ENCODE results near the gene SLC27A3.
"Not testable (repeated sequence)": the region's sequence is repeated elsewhere in the genome, so short reads cannot be mapped to it uniquely, and the experiment has no call there.

The SLC27A3 gene

DNA sequence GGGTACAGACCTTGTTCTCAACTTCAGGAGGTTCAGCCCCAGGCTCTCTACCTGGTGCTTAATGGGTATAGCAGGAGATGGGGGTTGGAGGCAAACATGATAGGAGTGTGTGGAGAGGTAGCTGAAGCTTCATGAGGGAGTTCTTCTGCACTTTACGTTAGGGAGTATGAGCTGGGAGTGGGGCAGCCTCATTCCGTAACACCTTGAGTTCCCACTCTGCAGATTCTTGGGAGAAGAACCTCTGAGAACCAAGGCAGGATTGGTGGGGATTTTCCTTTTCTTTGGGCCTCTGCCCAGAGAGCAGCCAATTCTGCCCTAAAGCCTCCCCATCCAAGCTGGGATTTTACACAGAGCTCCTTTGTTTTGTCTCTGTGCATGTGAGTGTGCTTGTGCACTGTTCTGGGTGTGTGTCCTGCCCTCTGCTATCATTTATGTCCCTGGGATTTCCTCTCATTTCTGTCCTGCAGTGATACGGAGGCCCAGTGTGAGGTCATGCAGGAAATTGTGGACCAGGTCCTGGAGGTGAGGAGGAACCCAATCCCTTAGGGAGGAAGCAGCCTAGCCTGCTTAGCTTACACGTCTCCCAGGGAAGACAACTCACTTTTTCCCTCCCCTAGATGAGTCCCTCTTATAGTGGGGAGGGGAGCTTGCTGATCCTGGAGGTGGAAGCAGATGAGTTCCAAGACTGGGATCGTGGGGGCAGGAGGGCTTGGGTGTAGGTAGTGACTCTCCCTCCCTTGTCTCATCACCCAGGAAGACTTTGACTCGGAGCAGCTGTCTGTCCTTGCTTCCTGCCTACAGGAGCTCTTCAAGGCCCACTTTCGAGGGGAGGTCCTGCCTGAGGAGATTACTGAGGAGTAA lies 11.6 kb upstream of the SLC27A3 start:
- in situ Hi-C loops (cut with HindIII; ENCODE audit: low sequenced_read_pairs): no loop called here

DNA sequence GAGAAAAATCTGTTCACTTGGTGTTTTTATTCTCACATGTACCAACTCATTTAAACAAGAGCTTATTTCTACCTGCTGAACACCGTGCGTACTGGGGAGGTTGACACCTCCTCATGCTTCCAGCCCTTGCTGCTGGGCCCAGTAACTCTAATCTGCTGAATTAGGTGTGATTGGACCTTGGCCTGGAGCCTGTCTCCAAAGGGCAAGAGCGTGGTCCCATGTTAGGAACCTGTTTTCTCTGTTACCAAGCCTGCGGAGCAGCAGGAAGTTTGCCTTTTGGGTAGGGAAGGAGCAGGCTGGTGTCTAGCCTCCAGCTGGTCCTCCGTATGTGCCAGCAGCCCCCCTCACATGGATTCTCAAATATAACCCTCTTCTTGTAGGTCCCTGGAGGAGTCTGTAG lies 10.9 kb upstream of the SLC27A3 start:
- in situ Hi-C loops (cut with HindIII; ENCODE audit: low sequenced_read_pairs): no loop called here

DNA sequence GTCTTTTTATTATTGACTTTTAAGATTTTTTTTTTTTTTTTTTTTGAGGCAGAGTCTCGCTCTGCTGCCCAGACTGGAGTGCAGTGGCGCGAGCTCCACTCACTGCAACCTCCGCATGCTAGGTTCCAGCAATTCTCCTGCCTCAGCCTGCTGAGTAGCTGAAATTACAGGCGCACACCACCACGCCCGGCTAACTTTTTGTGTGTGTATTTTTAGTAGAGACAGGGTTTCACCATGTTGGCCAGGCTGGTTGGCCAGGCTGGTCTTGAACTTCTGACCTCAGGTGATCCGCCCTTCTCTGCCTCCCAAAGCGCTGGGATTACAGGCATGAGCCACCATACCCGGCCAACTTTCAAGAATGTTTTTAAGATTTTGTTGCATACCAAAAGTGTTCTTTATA lies 8.5 kb upstream of the SLC27A3 start:
- in situ Hi-C loops (cut with HindIII; ENCODE audit: low sequenced_read_pairs): not testable (repeated sequence)

DNA sequence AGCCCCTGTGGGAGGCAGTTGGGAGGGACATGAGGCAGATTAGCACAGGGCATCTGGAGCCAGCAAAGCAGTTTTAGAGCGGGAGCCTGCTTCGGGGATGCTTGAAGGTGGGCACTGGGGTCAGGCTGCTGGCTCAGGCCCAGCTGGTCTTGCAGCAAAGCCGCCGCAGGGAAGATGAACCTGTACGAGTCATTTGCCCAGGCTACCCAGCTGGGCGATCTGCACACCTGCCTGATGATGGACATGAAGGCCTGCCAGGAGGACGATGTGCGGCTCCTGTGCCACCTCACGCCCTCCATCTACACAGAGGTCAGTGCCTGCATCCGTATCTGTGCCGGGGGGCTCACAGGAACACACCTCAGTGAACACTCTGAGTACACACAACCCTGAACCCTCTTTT lies 7.7 kb upstream of the SLC27A3 start:
- in situ Hi-C loops (cut with HindIII; ENCODE audit: low sequenced_read_pairs): no loop called here

DNA sequence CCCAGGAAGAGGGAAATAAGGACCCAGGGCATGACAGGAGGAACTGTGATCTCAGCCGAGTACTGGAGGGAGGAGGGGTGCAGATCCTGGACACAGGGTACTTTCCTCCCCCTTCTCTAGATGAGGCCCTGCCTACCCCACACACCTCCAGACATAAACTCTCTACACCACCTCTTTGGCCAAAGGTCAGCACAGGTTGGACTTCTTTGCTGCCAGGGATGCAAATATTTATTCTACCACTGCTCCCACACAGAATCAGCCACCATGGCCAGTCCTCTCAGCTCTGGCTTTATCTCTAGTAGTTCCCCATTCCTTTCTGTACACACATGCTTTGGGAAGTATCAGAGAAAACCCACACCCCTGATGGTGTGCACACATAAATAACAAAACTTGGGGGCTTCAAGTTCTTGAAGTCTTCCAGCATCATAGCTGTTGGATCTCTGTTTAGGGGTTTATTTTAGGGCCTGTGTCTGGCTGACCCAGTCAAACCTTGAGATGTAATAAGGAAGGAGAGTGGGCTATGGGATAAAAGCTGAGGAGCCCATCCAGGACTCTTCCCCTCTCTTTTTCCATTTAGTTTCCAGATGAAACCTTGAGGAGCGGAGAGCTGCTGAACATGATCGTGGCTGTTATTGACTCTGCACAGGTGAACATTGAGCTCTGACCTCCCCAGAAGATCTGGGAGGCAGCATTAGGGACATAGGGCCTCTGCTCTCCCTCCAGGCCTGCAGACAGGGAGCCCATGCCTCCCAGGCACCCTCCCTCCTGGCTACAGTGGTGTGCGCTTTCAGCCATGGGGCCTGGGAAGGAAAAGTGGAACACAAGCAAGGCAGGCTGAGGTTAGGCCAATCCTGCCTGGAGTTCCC lies 6.7 kb upstream of the SLC27A3 start:
- in situ Hi-C loops (cut with HindIII; ENCODE audit: low sequenced_read_pairs): no loop called here

DNA sequence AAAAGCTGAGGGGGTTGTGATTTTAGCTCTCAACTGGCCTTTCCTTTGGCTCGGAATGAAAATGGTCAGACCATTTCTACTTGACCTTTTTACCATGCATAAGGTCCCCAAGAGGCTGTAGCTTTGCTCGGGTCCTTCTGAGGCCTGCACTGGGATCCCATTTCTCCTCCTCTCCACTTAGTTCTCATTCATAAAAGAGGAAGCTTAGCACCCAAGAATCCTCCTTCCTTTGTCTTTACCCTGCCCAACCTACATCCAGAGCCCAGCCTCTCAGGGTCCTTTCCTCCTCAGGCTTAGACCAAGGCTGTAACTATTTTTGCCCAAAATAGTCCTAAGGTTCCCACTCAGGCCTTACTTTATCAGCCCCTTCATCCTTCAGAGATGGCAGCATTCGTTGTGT lies 6.0 kb upstream of the SLC27A3 start:
- in situ Hi-C loops (cut with HindIII; ENCODE audit: low sequenced_read_pairs): no loop called here

DNA sequence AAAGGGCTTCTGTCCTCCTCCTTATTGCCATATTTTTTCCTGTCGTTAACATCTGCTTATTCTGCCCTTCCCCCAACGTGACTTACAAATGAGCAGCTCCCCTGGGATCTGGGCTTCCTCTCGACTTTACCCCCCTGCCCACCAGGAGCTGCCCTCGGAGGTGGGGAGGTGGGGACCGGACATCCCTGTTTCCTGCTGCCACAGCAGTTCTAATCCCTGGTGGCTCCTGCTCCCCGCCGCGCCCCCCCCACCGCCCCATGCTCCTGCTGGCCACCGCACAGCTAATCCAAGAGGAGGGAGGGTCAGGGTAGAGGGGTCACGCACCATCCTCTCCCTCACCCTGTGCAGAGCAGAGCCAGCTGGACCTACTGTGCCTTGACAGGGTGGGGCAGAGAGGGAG lies 4.4 kb upstream of the SLC27A3 start:
- in situ Hi-C loops (cut with HindIII; ENCODE audit: low sequenced_read_pairs): no loop called here

DNA sequence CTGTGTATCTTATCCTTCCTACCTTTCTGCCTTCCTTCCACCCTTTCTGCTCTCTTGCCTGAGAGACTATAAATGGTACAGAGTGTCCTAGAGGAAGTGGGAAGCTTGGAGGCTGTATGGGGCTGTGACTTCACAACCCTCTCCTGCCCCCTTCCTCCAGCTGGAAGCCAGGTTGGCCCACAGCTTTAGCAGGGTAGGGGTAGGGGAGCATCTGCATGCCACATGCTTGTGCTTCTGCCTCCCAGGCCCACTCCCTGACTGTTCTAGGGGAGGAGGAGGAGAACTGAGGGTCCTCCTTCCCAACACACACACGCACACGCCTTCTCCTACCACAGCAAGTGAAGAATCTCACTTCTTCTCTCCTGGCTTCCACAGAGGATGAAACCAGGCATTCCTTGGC lies 3.9 kb upstream of the SLC27A3 start:
- in situ Hi-C loops (cut with HindIII; ENCODE audit: low sequenced_read_pairs): no loop called here

DNA sequence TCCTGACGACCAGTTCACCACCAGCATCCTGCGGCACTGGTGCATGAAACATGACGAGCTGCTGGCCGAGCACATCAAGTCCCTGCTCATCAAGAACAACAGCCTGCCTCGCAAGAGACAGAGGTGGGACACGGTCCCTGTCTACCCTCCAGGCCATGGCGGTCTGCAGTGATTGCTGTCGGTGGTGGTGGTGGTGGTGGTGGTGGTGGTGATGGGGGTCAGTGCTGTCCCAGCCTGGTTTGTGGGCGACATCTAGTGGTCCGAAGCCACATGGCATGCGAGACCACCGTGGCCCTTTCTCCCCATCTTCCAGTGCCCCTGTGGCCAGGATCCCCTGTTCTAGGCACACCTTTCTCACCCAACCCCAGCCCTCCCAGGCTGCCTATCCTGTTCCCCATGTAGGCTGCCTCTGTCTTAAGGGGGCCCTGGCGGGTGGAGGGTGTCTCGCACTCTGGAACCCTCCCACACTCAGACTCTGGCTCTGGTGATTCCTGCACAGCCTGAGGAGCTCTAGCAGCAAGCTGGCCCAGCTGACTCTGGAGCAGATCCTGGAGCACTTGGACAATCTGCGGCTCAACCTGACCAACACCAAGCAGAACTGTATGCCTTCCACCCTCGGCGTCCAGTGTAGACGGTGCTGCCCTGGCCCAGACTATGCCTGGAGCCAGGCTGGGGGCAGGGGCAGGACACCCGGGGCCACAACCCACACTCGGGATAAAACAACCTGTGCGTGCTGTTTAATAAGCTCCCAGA lies 3.2 kb upstream of the SLC27A3 start:
- in situ Hi-C loops (cut with HindIII; ENCODE audit: low sequenced_read_pairs): no loop called here

DNA sequence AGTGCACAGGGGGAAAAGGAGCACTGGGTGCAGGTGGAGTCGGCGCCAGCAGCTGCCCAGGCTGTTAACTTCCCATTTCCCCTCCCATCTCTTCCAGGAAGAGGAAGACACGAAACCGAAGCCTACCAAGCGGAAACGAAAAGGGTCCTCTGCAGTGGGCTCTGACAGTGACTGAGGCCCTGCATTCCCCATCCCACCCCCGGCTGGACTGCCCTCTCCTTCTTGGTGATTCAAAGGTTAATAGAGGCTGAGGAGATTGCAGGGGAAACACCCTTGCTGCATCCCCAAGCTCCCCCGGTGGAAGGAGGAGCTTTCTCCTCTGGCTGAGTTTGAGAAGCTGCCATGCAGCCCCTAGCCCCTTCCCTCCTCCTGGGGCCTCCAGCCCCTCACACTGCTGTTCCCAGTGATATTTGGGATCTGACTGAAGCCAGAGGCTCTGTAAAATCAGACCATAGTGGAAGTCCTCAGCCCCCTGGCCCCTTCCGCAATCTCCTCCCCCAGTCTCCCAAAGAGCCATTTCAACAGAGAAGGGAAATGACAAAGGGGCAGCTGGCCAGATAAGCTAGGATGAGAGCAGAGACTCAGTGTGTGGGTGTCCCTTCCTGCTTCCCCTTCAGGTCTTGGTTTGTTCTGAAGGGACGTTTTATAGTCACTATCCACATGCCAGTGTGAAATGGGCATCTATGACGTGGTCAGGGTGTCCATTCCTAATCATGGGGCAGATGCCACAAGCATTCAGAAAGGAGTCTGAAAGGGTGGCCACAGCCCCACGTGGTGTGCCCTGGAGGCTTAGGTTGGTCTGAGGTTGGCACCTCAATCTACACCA lies 1.9 kb upstream of the SLC27A3 start:
- in situ Hi-C loops (cut with HindIII; ENCODE audit: low sequenced_read_pairs): no loop called here

DNA sequence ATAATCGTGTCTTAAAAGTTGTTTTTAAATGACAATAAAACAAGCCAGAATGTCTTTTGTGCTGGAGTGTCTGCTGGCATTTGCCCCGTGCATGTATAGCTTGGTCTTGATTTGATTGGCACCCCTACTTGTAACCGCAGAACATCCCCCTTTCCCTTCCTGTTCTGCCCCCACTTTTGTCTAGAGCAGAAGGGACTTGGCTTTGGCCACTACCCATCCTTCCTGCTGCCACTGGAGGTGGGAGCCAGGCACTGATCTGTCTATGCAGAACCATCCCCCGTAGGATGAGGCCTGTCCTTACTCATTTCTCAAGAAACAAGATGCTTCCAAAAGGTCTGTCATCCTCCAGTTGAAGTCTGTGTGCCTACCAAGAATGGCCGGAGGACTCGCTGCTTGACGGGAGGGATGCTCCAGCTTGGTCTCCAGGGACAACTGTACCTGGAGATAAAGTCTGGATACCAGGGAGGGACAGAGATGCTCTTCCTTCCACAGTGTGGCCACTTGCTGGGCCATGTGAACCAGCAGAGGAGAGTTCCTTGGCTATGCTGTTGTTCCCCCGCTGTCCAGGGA lies 1.1 kb upstream of the SLC27A3 start:
- in situ Hi-C loops (cut with HindIII; ENCODE audit: low sequenced_read_pairs): no loop called here

DNA sequence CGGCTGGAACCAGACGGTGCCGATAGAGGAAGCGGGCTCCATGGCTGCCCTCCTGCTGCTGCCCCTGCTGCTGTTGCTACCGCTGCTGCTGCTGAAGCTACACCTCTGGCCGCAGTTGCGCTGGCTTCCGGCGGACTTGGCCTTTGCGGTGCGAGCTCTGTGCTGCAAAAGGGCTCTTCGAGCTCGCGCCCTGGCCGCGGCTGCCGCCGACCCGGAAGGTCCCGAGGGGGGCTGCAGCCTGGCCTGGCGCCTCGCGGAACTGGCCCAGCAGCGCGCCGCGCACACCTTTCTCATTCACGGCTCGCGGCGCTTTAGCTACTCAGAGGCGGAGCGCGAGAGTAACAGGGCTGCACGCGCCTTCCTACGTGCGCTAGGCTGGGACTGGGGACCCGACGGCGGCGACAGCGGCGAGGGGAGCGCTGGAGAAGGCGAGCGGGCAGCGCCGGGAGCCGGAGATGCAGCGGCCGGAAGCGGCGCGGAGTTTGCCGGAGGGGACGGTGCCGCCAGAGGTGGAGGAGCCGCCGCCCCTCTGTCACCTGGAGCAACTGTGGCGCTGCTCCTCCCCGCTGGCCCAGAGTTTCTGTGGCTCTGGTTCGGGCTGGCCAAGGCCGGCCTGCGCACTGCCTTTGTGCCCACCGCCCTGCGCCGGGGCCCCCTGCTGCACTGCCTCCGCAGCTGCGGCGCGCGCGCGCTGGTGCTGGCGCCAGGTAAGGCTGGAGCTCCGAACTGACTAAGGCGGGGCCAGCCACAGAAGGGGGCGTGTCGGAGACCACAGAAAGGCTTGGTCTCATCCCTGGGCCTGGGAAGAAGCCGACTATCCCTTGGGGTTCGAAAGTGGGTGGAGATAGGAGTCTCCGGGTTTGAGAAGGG lies 486 bp downstream of the SLC27A3 start:
- in situ Hi-C loops (cut with HindIII; ENCODE audit: low sequenced_read_pairs): no loop called here

DNA sequence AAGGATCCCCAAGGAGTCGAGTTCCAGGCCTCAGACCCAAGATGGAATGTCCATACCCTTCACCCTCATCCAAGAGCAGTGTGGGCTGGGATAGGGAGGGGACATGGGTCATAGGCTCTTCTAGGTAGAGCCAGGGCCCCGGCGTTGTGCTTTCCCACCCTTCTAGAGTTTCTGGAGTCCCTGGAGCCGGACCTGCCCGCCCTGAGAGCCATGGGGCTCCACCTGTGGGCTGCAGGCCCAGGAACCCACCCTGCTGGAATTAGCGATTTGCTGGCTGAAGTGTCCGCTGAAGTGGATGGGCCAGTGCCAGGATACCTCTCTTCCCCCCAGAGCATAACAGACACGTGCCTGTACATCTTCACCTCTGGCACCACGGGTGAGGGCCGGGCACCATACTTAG lies 1.1 kb downstream of the SLC27A3 start:
- in situ Hi-C loops (cut with HindIII; ENCODE audit: low sequenced_read_pairs): no loop called here

DNA sequence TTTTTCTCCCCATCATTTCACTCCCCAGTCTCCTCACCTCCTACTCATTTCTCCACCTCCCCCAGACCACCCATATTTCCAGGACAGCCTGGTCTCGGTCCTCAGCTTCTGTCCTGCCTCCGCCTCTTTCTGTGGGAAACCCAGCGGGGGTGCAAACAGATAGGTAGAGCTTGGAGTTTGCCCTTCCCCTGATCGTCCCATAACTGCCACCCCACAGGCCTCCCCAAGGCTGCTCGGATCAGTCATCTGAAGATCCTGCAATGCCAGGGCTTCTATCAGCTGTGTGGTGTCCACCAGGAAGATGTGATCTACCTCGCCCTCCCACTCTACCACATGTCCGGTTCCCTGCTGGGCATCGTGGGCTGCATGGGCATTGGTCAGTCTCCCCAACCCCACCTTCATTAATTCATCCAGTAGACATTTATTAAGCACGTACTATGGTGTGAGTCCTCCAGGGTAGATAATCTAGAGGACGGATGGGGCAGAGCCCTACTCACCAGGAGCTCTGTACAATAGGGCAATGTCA lies 1.7 kb downstream of the SLC27A3 start:
- in situ Hi-C loops (cut with HindIII; ENCODE audit: low sequenced_read_pairs): no loop called here

DNA sequence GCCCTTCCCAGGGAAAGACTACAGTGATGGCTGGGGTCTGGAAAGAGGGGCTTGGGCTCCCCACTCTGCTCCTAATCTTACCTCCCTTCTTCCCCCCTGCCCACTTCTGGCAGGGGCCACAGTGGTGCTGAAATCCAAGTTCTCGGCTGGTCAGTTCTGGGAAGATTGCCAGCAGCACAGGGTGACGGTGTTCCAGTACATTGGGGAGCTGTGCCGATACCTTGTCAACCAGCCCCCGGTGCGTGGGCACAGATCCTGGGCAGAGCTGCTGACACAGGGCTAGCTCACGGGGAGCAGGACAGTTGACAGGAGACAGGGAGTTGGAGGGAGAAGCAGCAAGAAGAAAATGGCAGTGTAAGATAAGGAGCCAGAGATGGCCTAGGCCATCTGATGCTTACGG lies 2.4 kb downstream of the SLC27A3 start:
- in situ Hi-C loops (cut with HindIII; ENCODE audit: low sequenced_read_pairs): no loop called here

DNA sequence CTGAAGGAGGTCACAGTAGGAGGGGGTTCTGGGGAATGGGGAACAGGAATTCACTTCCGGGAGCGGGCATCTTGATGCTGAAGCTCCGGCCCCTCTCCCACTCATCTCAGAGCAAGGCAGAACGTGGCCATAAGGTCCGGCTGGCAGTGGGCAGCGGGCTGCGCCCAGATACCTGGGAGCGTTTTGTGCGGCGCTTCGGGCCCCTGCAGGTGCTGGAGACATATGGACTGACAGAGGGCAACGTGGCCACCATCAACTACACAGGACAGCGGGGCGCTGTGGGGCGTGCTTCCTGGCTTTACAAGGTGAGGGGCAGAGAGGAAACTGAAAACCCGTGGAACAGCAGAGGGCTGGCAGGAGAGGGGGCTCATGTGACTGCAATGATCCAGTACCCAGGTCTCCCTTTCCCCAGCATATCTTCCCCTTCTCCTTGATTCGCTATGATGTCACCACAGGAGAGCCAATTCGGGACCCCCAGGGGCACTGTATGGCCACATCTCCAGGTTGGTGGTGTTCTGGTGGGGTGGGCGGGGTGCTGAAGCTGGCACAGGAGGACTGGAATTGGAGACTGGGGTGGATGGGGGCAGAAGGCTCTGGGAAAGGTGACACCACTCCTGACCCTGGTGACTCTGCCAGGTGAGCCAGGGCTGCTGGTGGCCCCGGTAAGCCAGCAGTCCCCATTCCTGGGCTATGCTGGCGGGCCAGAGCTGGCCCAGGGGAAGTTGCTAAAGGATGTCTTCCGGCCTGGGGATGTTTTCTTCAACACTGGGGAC lies 3.0 kb downstream of the SLC27A3 start:
- in situ Hi-C loops (cut with HindIII; ENCODE audit: low sequenced_read_pairs): no loop called here

DNA sequence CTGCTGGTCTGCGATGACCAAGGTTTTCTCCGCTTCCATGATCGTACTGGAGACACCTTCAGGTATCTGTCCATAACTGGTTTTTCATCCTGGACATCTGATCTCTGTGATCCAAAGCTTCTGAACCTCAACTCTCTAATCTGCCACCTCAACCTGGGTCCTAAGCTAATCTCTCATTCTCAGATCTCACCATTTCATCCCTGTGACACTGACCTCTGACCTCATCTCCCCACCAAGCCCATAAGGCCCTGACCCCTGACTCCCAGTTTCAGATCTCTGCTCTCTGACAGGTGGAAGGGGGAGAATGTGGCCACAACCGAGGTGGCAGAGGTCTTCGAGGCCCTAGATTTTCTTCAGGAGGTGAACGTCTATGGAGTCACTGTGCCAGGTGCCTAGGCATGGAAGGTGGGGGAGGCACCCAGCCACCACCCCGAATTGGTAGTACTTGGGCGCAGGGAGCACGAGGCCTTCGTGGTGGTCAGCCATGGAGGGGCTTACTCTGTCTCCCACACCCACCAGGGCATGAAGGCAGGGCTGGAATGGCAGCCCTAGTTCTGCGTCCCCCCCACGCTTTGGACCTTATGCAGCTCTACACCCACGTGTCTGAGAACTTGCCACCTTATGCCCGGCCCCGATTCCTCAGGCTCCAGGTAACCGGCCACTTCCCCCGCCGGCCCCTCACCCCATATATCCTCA lies 3.8 kb downstream of the SLC27A3 start:
- in situ Hi-C loops (cut with HindIII; ENCODE audit: low sequenced_read_pairs): no loop called here
